Prostate gland (tissue), 2 donors: ENCODE results near the gene GPR68. TPM values are rescaled to one million over a fixed set of nuclear protein-coding genes. Genes with fewer than 3 reads are reported as not detected.
A peak's percentile ranks its signal among the peaks of the same experiment; 100 is the strongest.

Experiments used
- DNase-seq: peaks from one replicate; pipeline ENCODE4 v3.0.0-alpha.2; 2019; ENCODE audit warnings: low spot score
- H3K27ac ChIP-seq, 2 donors: fragments of 200-600 bp; sonication (generic); 2 replicates each; pipeline ENCODE4 v1.5.1; 2017 to 2019
- H3K27me3 ChIP-seq: fragments of 200-600 bp; sonication (generic); replicated peaks from 2 replicates; pipeline ENCODE4 v1.5.1; 2019; ENCODE audit not compliant: insufficient read depth
- H3K36me3 ChIP-seq, 2 donors: fragments of 200-600 bp; sonication (generic); 1 replicate in 1 of 2; 2 replicates in 1 of 2; pipeline versions ENCODE4 v1.5.1 to v1.8.1; 2017 to 2019
- H3K4me1 ChIP-seq: fragments of 200-600 bp; sonication (generic); replicated peaks from 2 replicates; pipeline ENCODE4 v1.5.1; 2019
- H3K4me3 ChIP-seq, 2 donors: fragments of 200-600 bp; sonication (generic); 2 replicates each; pipeline ENCODE4 v1.5.1; 2017 to 2019
- H3K9me3 ChIP-seq: fragments of 200-600 bp; sonication (generic); 2 replicates; pipeline ENCODE4 v1.5.1; 2017
- CTCF ChIP-seq, 4 experiments: fragments of 200-600 bp in 2 of 4; fragments of 450-650 bp in 2 of 4; sonication (generic) in 2 of 4; IDR thresholded peaks; 1 replicate in 3 of 4; 2 replicates in 1 of 4; pipeline ENCODE4 v1.5.1; 2016 to 2019; ENCODE audit warnings: antibody characterized with exemption in 4 of 4, mild to moderate bottlenecking in 2 of 4, moderate library complexity in 2 of 4
- POLR2A ChIP-seq: fragments of 450-650 bp; IDR thresholded peaks from one replicate; pipeline ENCODE4 v1.6.1; 2016; ENCODE audit warnings: antibody characterized with exemption, mild to moderate bottlenecking
- POLR2AphosphoS5 ChIP-seq: sonication (generic); formaldehyde crosslinking; IDR thresholded peaks from one replicate; pipeline ENCODE4 v1.6.1; 2017; ENCODE audit warnings: antibody characterized with exemption
- WGBS: methylation state at CpG from one replicate; pipeline ENCODE4 v1.1.5; 2018; 5-methylcytosine and 5-hydroxymethylcytosine counted together
- intact Hi-C: fragments of 100-400 bp; cut with DNase I; formaldehyde crosslinking; loops from one replicate; pipeline ENCODE4 v1.14.2; 2022
- total RNA-seq, 2 donors: library from RNA; depleted of rRNA; stranded (reverse); fragments of >200 nt; gene quantifications; one replicate each; pipeline ENCODE4 v1.1.0, GENCODE V29; 2016

The GPR68 gene
- total RNA-seq, 2 donors from 2014 or later, result 0.87 to 3.0 TPM

- Histone ChIP-seq H3K27me3 (no peaks in the 10 kb centered on the region), H3K27ac (no peak overlapping the region), H3K4me3 (no peak overlapping the region), H3K36me3 (no peaks in the 10 kb centered on the region), H3K9me3 (no peaks in the 10 kb centered on the region), H3K4me1 (peaks cover 7% of the 10 kb centered on the region)
- intact Hi-C loops, result no loop called here
- 94% methylated on average over 9 of the region's 9 CpGs for WGBS
- no peak for DNase-seq
- TF ChIP-seq CTCF (IDR thresholded peaks at IDR 0.05), result no peak
- TF ChIP-seq POLR2AphosphoS5, result no peak
- no peak for TF ChIP-seq POLR2A
Measured at GRCh38 chr14:91274796-91275195, 30.3 kb upstream of the GPR68 start.

- intact Hi-C loops, result no loop called here
- Histone ChIP-seq H3K9me3 (no peaks in the 10 kb centered on the region), H3K36me3 (no peaks in the 10 kb centered on the region), H3K4me3 (no peak overlapping the region), H3K27ac (no peak overlapping the region), H3K27me3 (no peaks in the 10 kb centered on the region), H3K4me1 (peaks cover 12% of the 10 kb centered on the region)
- DNase-seq, result no peak
- TF ChIP-seq POLR2AphosphoS5 (no peak), POLR2A (no peak), CTCF (IDR thresholded peaks at IDR 0.05) (no peak)
- WGBS, result 97% methylated on average over 13 of the region's 13 CpGs
Measured at GRCh38 chr14:91273885-91274273, 29.4 kb upstream of the GPR68 start.

DNA sequence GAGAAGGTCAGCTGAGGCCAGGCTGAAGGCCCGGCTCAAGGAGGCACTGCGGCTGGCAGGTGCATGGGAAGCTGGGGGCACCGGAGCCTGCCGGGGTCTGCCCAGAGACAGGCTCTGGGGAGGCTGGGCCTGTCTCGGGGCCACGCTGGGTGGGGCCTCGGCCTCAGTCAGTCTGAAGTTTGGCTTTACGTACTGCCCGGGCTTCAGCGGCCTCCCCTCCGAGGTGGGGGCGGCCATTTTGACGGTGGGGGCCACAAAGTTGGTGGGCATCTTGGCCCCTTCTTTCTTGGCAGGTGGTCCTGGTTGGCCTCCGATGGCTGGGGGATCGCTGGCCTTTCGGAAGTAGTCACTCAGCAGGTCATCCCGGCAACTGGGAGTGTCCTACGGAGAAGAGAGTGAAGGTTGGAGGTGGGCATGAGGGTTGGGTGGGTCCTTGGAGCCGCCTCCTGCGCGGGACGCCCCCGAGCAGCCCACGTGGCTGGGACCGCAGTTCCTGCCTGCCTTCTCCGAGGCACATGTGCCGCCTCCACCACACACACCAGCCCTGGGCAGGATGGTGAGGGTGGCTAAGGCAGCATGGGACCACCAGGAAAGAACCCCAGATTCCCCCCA, 28.9 kb upstream of the GPR68 start:
- Histone ChIP-seq H3K4me1 (peaks cover 12% of the 10 kb centered on the region), H3K36me3 (no peaks in the 10 kb centered on the region), H3K4me3 (no peak overlapping the region), H3K27ac (no peak overlapping the region), H3K9me3 (no peaks in the 10 kb centered on the region), H3K27me3 (no peaks in the 10 kb centered on the region)
- TF ChIP-seq POLR2AphosphoS5, result no peak
- TF ChIP-seq POLR2A, result no peak
- WGBS, result 95% methylated on average over 26 of the region's 27 CpGs
- intact Hi-C loops, result no loop called here
- DNase-seq, result no peak

- Histone ChIP-seq H3K9me3 (no peaks in the 10 kb centered on the region), H3K4me3 (no peak overlapping the region), H3K27ac (peak overlapping the region; percentile 49 to 53), H3K36me3 (no peaks in the 10 kb centered on the region), H3K4me1 (peaks cover 12% of the 10 kb centered on the region), H3K27me3 (no peaks in the 10 kb centered on the region)
- intact Hi-C loops, result no loop called here
- TF ChIP-seq POLR2A, result no peak
- TF ChIP-seq CTCF (IDR thresholded peaks at IDR 0.05), result no peak
- peak; percentile 44 for TF ChIP-seq POLR2AphosphoS5
- 65% methylated on average over 31 of the region's 43 CpGs for WGBS
- peak; percentile 42 for DNase-seq
Measured at GRCh38 chr14:91272341-91273272, 28.1 kb upstream of the GPR68 start.

GRCh38 chr14:91271639-91272038, 27.1 kb upstream of the GPR68 start:
- Histone ChIP-seq H3K27me3 (no peaks in the 10 kb centered on the region), H3K36me3 (no peaks in the 10 kb centered on the region), H3K4me1 (peaks cover 12% of the 10 kb centered on the region), H3K4me3 (no peak overlapping the region), H3K27ac (no peak overlapping the region), H3K9me3 (no peaks in the 10 kb centered on the region)
- intact Hi-C loops, result no loop called here
- no peak for DNase-seq
- TF ChIP-seq POLR2AphosphoS5 (no peak), POLR2A (no peak), CTCF (IDR thresholded peaks at IDR 0.05) (no peak)
- WGBS, result 93% methylated on average over 9 of the region's 9 CpGs
